Fibroblast of the conjunctiva (primary cell): ENCODE measurements around the gene NDE1.
"Not testable (repeated sequence)": the region's sequence is repeated elsewhere in the genome, so short reads cannot be mapped to it uniquely, and the experiment has no call there.

Source experiments
- DNase-seq: peaks from one replicate; pipeline ENCODE4 v3.0.0-alpha.2; 2010; ENCODE audit warnings: low read depth

The NDE1 gene

GRCh38 chr16:15650019-15650697 lies at the start of gene NDE1:
TSS of gene NDE1 (plus strand) at chr16:15650245. CDS start at chr16:15664779, 14,534 bp downstream.
- peak; percentile 62 for DNase-seq

GRCh38 chr16:15601212-15601879 lies 48.7 kb upstream of the NDE1 start:
- no peak for DNase-seq

GRCh38 chr16:15602285-15603044 lies 47.6 kb upstream of the NDE1 start:
- DNase-seq: no peak

GRCh38 chr16:15604460-15605440 lies 45.3 kb upstream of the NDE1 start:
- DNase-seq: no peak

- DNase-seq: no peak
Observed at GRCh38 chr16:15605839-15606517, 44.1 kb upstream of the NDE1 start.

- no peak for DNase-seq
Observed at GRCh38 chr16:15606518-15607220, 43.4 kb upstream of the NDE1 start.

GRCh38 chr16:15607221-15607699 lies 42.8 kb upstream of the NDE1 start:
- DNase-seq: not testable (repeated sequence)

- peak; percentile 28 for DNase-seq
Observed at GRCh38 chr16:15607700-15608396, 42.2 kb upstream of the NDE1 start.

- no peak for DNase-seq
Observed at GRCh38 chr16:15608398-15609285, 41.4 kb upstream of the NDE1 start.

GRCh38 chr16:15609286-15609649 lies 40.8 kb upstream of the NDE1 start:
- no peak for DNase-seq

- no peak for DNase-seq
Observed at GRCh38 chr16:15610369-15610871, 39.6 kb upstream of the NDE1 start.

- DNase-seq: no peak
Observed at GRCh38 chr16:15611610-15612009, 38.4 kb upstream of the NDE1 start.

- no peak for DNase-seq
Observed at GRCh38 chr16:15613676-15614075, 36.4 kb upstream of the NDE1 start.

- no peak for DNase-seq
Observed at GRCh38 chr16:15616012-15616411, 34.0 kb upstream of the NDE1 start.

GRCh38 chr16:15616475-15617165 lies 33.4 kb upstream of the NDE1 start:
- no peak for DNase-seq

GRCh38 chr16:15617901-15618300 lies 32.1 kb upstream of the NDE1 start:
- no peak for DNase-seq

GRCh38 chr16:15618392-15618791 lies 31.7 kb upstream of the NDE1 start:
- no peak for DNase-seq

- DNase-seq: no peak
Observed at GRCh38 chr16:15620611-15621195, 29.3 kb upstream of the NDE1 start.
